GM12891 (cell line): Measurements from ENCODE around the gene FCRL2.

Source experiments
- DNase-seq: peaks from one replicate; pipeline ENCODE4 v3.0.0; 2011; ENCODE audit warnings: low spot score; ENCODE audit not compliant: insufficient read length
- FAIRE-seq: peaks from 2 replicates; lab custom pipeline; 2011; peaks lifted over from hg19 to GRCh38; lab: Jason Lieb, UNC
- PAX5 ChIP-seq: IDR thresholded peaks from 2 replicates; pipeline ENCODE4 v1.6.1; 2011; ENCODE audit warnings: low read length, moderate library complexity, mild to moderate bottlenecking; ENCODE audit not compliant: insufficient read depth, severe bottlenecking
- POLR2A ChIP-seq: IDR thresholded peaks from 2 replicates; pipeline ENCODE4 v1.6.1; 2011; ENCODE audit warnings: low read depth, low read length, control low read depth
- POLR2AphosphoS5 ChIP-seq: IDR thresholded peaks from 2 replicates; pipeline ENCODE4 v1.6.1; 2011; ENCODE audit warnings: low read depth, low read length, control low read depth
- POU2F2 ChIP-seq: IDR thresholded peaks from 2 replicates; pipeline ENCODE4 v1.6.1; 2011; ENCODE audit warnings: low read depth, mild to moderate bottlenecking, control low read depth, low read length, moderate library complexity
- SPI1 ChIP-seq: IDR thresholded peaks from 2 replicates; pipeline ENCODE4 v1.6.1; 2011; ENCODE audit warnings: low read depth, low read length, control low read depth
- TAF1 ChIP-seq: IDR thresholded peaks from 2 replicates; pipeline ENCODE4 v1.6.1; 2011; ENCODE audit warnings: low read depth, low read length, control low read depth

The FCRL2 gene

GRCh38 chr1:157696966-157697628, 79.8 kb downstream of the FCRL2 start:
- FAIRE-seq (no peak), DNase-seq (no peak)
- no peak for TF ChIP-seq POU2F2
- no peak for TF ChIP-seq TAF1
- TF ChIP-seq POLR2A: no peak
- TF ChIP-seq PAX5: no peak
- TF ChIP-seq POLR2AphosphoS5: no peak
- no peak for TF ChIP-seq SPI1
